ENCODE results near the gene IFNL3.
"Not testable (repeated sequence)": the region's sequence is repeated elsewhere in the genome, so short reads cannot be mapped to it uniquely, and the experiment has no call there.

Gene IFNL3

DNA sequence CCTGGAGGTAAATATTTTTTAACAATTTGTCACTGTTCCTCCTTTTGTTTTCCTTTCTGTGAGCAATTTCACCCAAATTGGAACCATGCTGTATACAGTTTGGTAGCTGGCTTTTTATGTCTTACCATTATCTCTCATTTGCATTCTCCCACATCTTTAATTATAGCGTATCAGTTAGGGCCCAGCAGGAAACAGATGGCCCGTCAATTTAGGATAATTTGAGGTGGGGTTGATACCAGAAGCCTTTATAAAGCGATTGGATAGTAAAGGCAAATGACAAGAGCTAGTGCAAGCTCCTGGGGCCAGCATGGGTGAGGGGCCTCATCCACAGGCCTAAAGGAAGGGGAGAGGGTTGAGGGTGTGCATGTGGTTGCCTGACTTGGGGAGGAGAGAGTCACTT, 7.7 kb upstream of the IFNL3 start:
- DNase-seq = no peak

DNA sequence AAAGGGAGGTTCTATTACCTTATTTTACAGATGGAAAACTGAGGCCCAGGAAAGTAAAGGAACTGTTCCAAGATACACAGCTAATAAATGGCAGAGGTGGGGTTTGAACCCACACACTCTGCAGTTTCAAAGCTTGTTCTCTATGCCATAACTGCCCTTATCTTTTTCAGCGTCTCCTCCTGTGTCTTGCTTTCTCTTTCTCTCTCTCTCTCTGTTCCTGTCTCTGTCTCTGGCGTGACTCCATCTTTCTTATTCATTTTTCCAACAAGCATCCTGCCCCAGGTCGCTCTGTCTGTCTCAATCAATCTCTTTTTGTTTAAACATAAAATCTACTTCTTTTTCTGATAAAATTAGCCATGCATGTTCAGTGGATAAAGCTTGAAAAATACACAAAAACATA, 7.0 kb upstream of the IFNL3 start:
- DNase-seq = no peak

DNA sequence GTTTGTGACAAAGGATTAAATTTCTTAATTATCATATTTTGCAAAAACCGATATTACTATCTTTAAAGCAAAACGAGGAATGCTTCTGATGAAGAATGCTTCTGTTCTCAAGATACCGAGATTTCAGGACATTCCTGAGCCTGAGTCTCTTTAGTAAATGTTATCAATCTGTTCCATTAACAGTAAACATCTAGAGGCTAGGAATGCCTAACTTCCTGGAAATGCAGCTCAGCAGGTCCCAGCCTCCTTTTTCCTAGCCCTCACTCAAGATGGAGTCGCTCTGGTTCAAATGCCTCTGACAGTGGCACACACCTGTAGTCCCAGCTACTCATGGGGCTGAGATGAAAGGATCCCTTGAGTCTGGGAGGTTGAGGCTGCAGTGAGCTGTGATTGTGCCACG, 6.3 kb upstream of the IFNL3 start:
- DNase-seq = no peak

DNA sequence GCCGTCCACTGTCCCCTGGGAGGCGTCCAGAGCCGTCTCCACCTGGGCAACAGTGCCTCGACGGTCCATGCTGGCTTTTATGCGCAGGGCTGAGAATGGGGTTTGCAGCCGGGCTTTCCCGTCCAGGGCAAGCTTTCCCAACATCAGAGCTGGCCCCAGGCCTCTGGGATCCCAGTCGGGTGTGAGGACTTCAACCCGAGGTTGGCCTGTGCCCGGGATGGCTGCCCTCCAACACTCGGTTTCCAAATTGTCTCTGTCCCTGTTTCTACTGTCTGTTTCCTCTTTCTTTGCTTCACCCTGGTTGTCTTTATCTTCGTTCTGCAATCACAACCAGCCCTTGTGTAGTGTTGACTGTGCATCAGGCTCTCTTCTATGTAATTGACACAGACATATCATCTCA, 4.0 kb upstream of the IFNL3 start, which contains the start of gene IFNL4:
Gene IFNL4, minus strand, starts transcription at position 51 of the 400 bp plus-strand sequence.
- DNase-seq = no peak

DNA sequence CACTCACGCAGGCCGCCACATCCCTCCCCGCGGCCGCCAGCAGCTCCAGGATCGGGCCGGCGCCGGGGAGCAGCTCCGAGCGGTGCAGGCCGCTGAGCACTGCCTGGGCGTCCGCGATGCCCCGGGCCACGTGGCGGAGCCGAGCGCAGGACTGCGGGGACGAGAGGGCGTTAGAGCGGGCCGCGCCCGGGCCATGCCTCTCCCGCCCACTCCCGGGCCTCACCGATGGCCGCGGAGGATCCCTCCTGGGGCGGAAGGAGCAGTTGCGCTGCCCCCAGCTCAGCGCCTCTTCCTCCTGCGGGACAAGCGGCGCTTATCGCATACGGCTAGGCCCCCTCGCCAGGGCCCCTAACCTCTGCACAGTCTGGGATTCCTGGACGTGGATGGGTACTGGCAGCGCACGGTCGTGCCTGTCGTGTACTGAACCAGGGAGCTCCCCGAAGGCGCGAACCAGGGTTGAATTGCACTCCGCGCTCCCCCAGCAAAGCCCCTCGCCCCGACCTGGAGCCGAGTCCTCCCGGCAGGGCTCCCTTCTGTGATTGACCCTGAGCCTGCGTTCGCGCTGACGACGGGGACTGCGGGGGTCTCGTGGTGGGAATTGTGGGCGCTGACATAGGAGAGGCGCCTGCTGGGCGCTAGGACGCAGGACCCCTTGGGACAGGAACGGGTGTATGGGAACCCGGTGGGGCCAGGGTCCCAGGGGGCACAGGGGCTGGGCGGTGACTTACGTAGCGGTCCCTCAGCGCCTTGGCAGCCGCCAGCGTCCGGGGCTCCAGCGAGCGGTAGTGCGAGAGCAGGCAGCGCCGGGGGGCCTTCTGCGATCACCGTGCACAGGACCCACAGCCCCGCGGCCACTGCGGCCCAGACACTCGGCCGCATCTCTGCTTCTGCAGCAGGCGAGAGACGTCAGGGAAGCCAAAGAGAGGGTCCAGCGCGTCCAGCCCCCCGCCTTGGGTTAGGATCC, 3.2 kb upstream of the IFNL3 start:
- no peak for DNase-seq

DNA sequence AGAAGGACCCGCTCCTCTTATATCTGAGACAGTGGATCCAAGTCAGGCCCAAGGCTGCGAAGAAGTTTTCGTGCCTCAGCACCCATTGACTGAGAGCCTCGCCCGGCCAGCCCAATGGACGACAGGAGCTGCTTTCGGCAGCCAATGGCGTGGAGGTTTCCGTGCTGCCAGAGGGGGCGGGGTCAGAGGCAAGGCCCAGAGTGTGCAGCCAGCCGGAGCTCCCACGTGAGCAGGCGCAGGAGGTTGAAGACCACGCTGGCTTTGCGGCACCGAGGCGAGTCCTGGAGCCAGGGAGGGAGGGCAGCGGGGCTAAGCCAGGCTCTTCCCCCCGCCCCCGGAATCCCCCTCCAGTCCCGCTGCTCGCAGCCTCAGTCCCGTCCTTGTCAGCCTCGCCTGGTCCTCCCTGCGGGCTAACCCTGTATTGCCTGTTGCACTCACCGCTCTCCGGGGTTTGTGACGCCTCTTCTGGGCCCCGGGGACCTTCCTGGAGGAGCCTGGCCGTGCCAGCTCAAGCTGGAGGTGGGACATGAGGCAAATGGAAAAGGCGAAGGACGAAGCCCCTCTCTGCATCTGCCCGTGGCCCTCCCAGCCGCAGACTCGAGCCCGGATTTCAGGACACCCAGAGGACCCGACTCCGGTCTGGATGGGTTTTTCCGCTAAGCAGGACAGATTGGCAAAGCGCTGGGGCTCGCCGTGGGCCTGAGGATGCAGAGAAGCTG, 2.3 kb upstream of the IFNL3 start:
- DNase-seq = no peak

DNA sequence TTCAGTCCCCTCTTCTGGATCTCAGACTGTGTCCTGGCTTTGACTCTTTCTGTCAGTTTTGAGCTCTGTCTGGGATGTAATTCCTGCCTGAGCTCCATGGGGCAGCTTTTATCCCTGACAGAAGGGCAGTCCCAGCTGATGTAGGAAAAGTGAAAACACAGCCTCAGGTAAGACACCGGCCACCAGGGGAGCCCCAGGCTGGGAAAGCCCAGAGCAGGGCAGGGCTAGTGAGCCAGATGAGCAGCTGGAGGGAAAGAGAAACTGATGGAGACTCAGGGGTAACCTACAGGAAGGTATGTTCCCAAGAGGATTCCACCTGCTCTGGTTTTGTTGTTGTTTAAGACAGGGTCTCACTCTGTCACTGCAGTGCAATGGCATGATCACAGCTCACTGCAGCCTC, 360 bp upstream of the IFNL3 start:
- DNase-seq = not testable (repeated sequence)

DNA sequence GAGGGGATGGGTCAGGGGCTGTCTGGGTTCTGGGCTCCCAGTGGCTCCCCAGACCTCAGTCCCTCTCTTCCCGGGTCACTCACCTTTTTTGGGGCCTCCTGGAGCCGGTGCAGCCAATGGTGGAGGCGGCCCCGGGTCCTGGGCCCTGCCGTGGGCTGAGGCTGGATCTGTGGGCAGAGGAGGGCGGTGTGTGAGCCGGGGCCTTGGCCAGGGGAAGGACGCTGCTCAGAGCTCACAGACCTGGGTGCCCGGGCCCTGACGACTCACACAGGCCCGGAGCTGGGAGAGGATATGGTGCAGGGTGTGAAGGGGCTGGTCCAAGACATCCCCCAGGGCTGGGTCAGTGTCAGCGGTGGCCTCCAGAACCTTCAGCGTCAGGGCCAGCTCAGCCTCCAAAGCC, 1.1 kb downstream of the IFNL3 start:
- DNase-seq = not testable (repeated sequence)

DNA sequence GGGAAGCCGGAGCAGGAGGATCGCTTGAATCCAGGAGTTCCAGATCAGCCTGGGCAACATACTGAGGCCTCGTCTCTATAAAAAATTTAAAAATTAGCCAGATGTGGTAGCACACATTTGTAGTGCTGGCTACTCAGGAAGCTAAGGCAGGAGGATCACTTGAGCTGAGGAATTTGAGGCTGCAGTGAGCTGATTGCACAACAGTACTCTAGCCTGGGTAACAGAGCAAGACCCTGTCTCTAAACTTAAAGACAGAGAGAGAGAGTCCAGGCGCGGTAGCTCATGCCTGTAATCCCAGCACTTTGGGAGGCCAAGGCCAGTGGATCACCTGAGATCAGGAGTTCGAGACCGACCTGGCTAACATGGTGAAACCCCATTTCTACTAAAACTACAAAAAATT, 4.4 kb downstream of the IFNL3 start:
- DNase-seq = no peak

DNA sequence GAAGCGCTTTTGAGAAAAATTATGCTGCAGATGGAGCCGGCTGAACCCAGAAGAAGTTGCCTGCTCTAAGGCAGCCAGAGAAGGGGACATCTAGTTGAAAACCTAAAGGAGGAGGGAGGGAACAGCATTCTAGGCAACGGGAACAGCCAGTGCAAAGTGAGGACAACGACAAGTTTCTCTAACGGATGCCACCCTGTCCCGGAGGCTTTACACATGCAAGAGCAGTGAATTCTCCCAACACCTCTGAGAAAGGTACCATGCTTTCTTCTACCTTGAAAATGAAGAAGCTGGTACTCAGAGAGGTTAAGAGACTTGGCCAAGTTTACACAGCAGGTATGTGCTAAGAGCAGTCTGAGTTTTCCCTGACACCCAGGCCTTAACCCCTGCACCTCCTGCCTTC, 5.9 kb downstream of the IFNL3 start:
- no peak for DNase-seq

DNA sequence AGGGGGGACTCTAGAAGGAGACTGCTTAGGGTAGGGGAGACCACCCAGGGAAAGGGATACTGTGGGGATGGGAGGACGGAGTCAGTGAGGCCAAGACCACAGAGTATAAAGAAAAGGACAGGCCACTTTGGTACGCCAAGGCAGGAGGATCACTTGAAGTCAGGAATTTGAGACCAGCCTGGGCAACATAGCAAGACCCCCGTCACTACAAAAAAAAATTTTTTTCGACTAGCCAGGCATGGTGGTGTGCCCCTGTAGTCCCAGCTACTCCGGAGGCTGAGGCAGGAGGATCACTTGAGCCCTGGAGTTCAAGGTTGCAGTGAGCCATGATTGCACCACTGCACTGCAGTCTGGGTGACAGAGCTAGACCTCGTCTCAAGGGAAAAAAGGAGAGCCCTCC, 6.6 kb downstream of the IFNL3 start:
- no peak for DNase-seq

DNA sequence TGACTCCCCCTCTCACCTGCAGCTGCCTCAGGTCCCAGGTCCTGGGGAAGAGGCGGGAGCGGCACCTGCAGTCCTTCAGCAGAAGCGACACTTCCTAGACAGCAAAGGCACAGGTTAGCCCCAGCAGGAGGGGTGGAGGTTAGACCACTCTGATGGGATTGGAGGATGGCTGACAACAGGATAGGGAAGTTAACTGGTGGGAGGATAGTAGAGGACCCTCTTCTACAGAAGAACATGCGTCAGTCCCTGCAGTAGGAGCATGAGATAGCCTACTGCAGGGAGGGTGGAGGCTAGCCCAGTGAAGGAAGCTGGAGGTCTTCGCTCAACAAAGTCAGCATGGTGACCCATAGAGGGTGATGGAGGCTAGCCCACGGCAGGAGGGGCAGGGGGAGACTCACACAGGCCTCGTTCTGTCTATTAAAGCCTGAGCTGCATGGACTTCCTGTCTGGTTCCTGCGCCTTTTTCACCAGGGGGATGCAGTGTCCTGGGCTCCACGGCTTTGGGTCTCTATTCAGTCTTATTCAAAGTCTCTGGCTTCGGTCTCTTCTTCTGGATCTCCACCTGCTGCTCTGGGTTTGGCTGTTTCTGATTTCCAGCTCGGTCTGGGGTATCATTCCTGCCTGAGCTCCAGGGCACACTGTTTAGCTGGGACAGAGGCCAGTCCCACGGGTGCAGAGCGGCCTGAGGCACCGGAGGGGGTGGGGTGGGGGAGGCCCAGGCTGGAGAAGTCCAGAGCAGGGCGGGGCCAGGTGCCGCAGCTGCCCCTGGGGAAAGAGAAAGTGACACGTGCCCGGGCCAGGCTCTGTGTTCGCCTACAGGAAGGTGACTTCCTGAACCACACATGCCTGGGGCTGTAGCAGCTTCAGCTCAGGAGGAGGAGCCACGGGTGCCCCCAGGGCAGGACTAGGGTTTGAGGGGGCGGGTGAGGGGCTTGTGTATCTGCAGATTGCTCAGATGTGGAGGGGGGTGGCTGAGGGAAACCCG, 7.3 kb downstream of the IFNL3 start:
- DNase-seq = peak; percentile 19

DNA sequence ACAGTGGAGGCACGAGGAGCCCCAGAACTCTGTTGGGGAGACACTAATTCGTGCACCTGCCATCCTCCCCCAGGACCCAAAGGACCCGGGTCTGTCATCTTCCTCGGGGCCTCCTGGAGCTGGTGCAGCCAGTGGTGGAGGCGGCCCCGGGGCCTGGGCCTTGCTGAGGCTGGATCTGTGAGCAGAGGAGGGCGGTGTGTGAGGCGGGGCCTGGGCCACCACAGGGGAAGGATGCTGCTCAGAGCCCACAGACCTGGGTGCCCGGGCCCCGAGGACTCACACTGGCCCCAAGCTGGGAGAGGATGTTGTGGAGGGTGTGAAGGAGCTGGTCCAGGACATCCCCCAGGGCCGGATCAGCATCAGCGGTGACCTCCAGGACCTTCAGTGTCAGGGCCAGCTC, 8.3 kb downstream of the IFNL3 start:
- no peak for DNase-seq

DNA sequence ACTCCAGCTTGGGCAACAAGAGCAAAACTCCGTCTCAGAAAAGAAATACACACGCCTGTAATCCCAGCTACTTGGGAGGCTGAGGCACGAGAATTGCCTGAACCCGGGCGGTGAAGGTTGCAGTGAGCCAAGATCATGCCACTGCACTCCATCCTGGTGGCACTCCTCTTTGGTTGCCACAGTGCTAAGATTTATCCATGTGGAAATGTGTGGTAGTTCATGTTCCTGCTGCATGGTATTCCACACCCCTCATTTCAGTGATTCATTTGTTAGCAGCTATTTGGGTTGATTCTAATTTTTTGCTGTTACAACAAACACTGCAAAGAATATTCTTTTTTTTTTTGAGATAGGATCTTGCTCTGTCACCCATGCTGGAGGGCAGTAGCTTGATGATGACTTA, 12.1 kb downstream of the IFNL3 start:
- no peak for DNase-seq

DNA sequence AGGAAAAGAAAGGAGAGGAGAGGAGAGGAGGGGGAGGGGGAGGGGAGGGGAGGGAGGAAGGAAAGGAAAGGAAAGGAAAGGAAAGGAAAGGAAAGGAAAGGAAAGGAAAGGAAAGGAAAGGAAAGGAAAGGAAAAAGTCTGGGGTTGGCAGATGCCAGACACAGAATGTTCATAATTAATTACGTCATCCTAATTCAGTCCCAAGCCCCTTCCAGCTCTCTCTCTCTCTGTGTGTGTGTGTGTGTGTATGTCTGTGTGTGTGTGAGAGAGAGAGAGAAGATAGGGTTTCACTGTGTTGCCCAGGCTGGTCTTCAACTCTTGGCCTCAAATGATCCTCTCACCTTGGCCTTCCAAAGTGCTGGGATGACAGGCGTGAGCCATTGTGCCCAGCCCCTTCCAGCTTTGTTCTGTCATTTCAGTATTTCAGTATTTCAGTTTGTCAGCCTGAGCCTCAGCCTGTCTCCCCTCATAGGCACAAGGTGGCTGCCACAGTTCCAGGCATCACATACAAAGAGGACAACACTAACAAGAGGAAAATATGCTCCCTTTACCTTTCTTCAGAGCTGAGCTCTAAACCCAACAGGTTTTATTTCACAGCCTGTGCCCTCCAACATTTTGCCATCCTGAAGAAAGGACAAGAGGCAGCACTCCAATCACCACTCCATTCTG, 14.6 kb downstream of the IFNL3 start:
- DNase-seq = no peak

DNA sequence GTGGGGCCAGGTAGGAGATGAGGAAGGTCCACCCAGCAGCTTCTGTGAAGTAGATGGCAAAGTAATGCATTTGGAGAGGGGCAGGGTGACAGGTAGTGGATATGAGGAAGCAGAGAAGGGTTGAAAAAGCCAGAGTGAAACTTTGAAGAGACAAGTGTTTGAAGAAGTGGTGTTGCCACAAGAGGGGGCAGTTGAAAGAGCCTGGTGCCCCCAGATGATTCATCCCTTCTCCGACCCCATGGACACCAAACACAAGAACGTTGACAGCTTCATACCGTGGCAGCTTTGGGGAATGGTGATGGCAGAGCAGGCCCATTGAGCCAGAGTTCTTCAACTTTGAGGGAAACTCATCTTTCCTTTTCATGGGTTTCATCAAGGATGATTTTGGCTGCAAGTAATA, 19.9 kb downstream of the IFNL3 start:
- no peak for DNase-seq

DNA sequence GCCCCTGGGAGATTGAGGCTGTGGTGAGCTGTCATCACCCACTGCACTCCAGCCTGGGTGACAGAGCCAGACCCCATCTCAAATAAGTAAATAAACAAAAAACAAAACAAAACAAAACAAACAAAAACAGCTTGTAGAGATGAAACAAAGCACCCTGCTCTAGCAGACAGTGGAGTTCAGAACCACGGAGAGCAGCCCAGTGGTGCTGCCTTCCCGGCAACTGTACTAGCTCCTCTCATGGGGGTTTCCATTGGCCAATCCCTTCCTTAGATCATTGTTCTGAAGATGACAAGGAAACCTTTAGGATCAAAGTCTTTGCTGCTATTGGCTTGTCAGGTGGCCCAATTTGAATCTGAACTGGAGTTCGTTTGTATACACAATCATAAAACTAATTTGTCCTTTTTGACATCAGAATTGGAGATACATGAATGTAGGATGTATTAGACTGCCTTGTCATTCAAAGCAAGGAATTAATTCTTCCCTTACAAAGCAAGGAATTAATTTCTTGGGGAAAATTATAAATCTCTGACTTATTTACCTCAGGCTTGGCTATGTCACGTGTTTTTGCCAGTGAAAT, 21.0 kb downstream of the IFNL3 start:
- no peak for DNase-seq

DNA sequence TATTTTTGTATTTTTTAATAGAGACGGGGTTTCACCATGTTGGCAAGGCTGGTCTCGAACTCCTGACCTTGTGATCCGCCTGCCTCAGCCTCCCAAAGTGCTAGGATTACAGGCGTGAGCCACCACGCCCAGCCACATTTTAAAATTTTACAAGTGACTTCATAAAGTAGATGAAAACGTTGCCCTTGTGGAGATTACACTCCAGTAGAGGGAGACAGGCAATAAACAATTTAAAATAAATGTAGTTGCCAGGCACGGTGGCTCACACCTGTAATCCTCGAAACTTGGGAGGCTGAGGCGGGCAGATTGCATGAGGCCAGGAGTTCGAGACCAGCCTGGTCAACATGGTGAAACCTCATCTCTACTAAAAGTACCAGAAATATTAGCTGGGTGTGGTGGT, 25.7 kb downstream of the IFNL3 start:
- DNase-seq = not testable (repeated sequence)

DNA sequence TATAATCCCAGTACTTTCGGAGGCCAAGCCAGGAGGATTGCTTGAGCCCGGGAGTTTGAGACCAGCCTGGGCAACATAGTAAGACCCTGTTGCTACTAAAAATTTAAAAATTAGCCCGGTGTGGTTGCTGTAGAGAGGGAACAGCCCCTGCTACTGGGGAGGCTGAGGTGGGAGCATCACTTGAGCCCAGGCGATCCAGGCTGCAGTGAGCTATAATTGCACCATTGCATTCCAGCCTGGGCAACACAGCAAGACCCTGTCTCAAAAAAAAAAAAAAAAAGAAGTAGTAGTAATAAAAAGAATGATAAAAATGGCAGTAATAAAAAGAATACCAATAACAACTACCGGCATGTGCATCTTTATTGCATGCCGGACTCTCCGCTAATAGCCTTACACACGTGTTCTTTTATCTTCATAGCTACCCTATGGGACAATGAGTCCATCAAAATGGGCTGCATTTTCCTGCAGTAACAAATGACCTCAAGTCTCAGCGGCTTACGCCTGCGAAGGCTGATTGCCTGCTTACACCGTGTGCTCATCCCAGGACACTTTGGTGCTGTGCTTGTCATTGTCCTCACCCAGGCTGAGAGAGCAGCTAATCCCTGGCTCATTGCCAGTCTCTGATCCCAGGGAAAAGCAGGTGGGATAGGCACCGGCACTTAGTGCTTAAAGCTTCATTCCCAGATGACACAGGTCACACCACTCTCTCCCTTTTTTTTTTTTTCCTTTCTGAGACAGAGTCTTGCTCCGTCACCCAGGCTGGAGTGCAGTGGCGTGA, 26.4 kb downstream of the IFNL3 start:
- DNase-seq = peak; percentile 3

DNA sequence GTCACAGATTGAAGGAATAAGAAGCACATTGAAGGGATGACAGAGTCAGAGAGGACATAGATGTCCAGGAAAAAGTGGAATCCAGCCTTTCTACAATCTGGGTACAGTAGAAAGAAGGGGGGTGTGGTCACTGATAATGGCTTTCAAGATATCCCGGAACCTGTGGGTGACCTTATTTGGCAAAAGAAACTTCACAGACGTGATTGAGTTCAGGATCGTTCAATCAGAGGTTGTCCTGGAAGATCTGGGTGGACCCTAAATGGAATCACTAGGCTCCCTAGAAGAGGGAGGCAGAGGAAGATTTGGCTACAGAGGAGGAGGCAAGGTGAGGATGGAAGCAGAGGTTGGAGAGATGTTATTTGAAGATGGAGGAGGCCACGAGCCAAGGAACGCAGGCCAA, 27.7 kb downstream of the IFNL3 start:
- no peak for DNase-seq

DNA sequence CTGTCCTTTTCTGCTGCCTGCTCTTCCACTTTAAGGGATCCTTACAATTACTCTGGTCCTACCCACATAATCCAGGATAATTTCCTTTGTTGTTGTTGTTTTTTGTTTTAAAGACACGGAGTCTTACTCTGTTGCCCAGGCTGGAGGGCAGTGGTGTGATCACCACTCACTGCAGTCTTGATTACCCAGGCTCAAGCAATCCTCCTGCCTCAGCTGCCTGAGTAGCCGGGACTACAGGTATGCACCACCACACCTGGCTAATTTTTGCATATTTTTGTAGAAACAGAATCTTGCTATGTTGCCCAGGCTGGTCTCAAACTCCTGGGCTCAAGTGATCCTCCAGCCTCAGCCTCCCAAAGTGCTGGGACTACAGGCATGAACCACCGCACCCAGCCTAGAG, 29.5 kb downstream of the IFNL3 start:
- DNase-seq = not testable (repeated sequence)

Measured in SHP77 treated with DMSO at 0.1 percent for 48 hours (cell line).